A549 (cell line): ENCODE measurements around the gene MAP3K20. TPM values are rescaled to one million over a fixed set of nuclear protein-coding genes. Genes with fewer than 3 reads are reported as not detected.

Experiments used
- ATAC-seq, 2 experiments: fragments of 200-7000 bp in 1 of 2; fragments of >200 bp in 1 of 2; cut with Nextera tagmentation in 1 of 2; cut with Tn5 transposase in 1 of 2; 3 replicates each; pipeline versions ENCODE4 v1.8.0 to v1.9.1; 2018 to 2020; ENCODE audit warnings: mild to moderate bottlenecking in 1 of 2, moderate library complexity in 1 of 2
- CTCF ChIA-PET: fragments of 300-600 bp; sonication (Branson Sonifier 250); formaldehyde crosslinking; extraction: SDS; loops from one replicate; lab custom pipeline; 2021; ENCODE audit warnings: antibody characterized with exemption, inconsistent platforms; lab: Yijun Ruan, JAX
- POLR2A ChIA-PET: fragments of 350-600 bp; formaldehyde crosslinking; extraction: SDS; loops from one replicate; lab custom pipeline; 2021; ENCODE audit warnings: antibody characterized with exemption, inconsistent platforms; lab: Yijun Ruan, JAX
- DNase-seq, 2 experiments: peaks; one replicate each; pipeline versions ENCODE4 v3.0.0 to v3.0.0-alpha.2; 2011 to 2016; ENCODE audit warnings: low read depth in 1 of 2, low spot score in 1 of 2
- FAIRE-seq: peaks from 2 replicates; lab custom pipeline; 2011; peaks lifted over from hg19 to GRCh38; lab: Jason Lieb, UNC
- H3K27ac ChIP-seq, 2 experiments: fragments of >200 bp; sonication (Bioruptor Twin); formaldehyde crosslinking; 3 replicates each; pipeline ENCODE4 v1.5.1; 2016 to 2017
- H3K4me1 ChIP-seq: fragments of >200 bp; sonication (Bioruptor Twin); formaldehyde crosslinking; 3 replicates; pipeline ENCODE4 v1.6.1; 2016
- H3K4me2 ChIP-seq: fragments of >200 bp; sonication (Bioruptor Twin); formaldehyde crosslinking; 3 replicates; pipeline ENCODE4 v1.6.1; 2016
- H3K4me3 ChIP-seq: fragments of >200 bp; sonication (Bioruptor Twin); formaldehyde crosslinking; 3 replicates; pipeline ENCODE4 v1.5.1; 2016
- H3K9me3 ChIP-seq: fragments of >200 bp; sonication (Bioruptor Twin); formaldehyde crosslinking; 3 replicates; pipeline ENCODE4 v1.6.1; 2016
- ATOH8 ChIP-seq: fragments of 250-450 bp; sonication (Bioruptor Pico); IDR thresholded peaks from 2 replicates; pipeline ENCODE4 v1.5.0; 2020; ENCODE audit warnings: low read depth, mild to moderate bottlenecking, moderate library complexity
- CBX2 ChIP-seq: fragments of 200-600 bp; sonication (generic); IDR thresholded peaks from 2 replicates; pipeline ENCODE4 v1.6.1; 2016; ENCODE audit warnings: low read depth, mild to moderate bottlenecking, borderline replicate concordance
- CHD2 ChIP-seq: fragments of 150-350 bp; IDR thresholded peaks from 2 replicates; pipeline ENCODE4 v1.6.1; 2014; ENCODE audit warnings: low read length; ENCODE audit not compliant: partially characterized antibody
- E2F6 ChIP-seq: IDR thresholded peaks from 2 replicates; pipeline ENCODE4 v1.6.1; 2012; ENCODE audit warnings: low read depth, borderline replicate concordance
- EHMT2 ChIP-seq: fragments of 200-600 bp; sonication (generic); IDR thresholded peaks from 2 replicates; pipeline ENCODE4 v1.6.1; 2016; ENCODE audit warnings: antibody characterized with exemption, low read depth, mild to moderate bottlenecking, moderate library complexity
- ELK1 ChIP-seq: fragments of 150-350 bp; IDR thresholded peaks from 2 replicates; pipeline ENCODE4 v1.6.1; 2014; ENCODE audit warnings: low read depth, mild to moderate bottlenecking, low read length
- FOSL2 ChIP-seq, 2 experiments: fragments of 450-650 bp in 1 of 2; fragments of >200 bp in 1 of 2; sonication (Bioruptor Twin) in 1 of 2; formaldehyde crosslinking; IDR thresholded peaks; 2 replicates each; pipeline versions ENCODE4 v1.5.0 to v1.6.1; 2016 to 2020; ENCODE audit warnings: mild to moderate bottlenecking in 1 of 2, moderate library complexity in 1 of 2
- GATA3 ChIP-seq: IDR thresholded peaks from 2 replicates; pipeline ENCODE4 v1.6.1; 2012; ENCODE audit warnings: borderline replicate concordance
- HES2 ChIP-seq: fragments of >200 bp; sonication (Bioruptor Twin); formaldehyde crosslinking; IDR thresholded peaks from 2 replicates; pipeline ENCODE4 v1.6.1; 2016
- JUN ChIP-seq, 2 experiments: fragments of >200 bp; sonication (Bioruptor Twin); formaldehyde crosslinking; IDR thresholded peaks; 2 replicates in 1 of 2; 3 replicates in 1 of 2; pipeline ENCODE4 v1.6.1; 2016 to 2017
- KDM5A ChIP-seq: fragments of 200-600 bp; sonication (generic); IDR thresholded peaks from 2 replicates; pipeline ENCODE4 v1.6.1; 2016; ENCODE audit warnings: antibody characterized with exemption, mild to moderate bottlenecking
- MAFK ChIP-seq: fragments of 450-650 bp; IDR thresholded peaks from 2 replicates; pipeline ENCODE4 v1.6.1; 2014; ENCODE audit not compliant: partially characterized antibody
- POLR2A ChIP-seq: IDR thresholded peaks from 2 replicates; pipeline ENCODE4 v1.6.1; 2012; ENCODE audit warnings: mild to moderate bottlenecking, low read length
- RAD21 ChIP-seq, 2 experiments: fragments of >200 bp in 1 of 2; sonication (Bioruptor Twin) in 1 of 2; formaldehyde crosslinking in 1 of 2; IDR thresholded peaks in 1 of 2; conservative IDR thresholded peaks in 1 of 2; 2 replicates in 1 of 2; 3 replicates in 1 of 2; pipeline ENCODE4 v1.6.1; 2012 to 2018; ENCODE audit warnings: inconsistent platforms in 1 of 2
- RARB ChIP-seq: fragments of 250-450 bp; sonication (Bioruptor Pico); IDR thresholded peaks from 2 replicates; pipeline ENCODE4 v1.8.0; 2021; ENCODE audit warnings: mild to moderate bottlenecking, moderate library complexity
- RCOR1 ChIP-seq: fragments of 150-350 bp; IDR thresholded peaks from 2 replicates; pipeline ENCODE4 v1.6.1; 2014; ENCODE audit warnings: antibody characterized with exemption, low read length, low read depth
- RFX5 ChIP-seq: fragments of 450-650 bp; IDR thresholded peaks from 2 replicates; pipeline ENCODE4 v1.7.1; 2014; ENCODE audit warnings: antibody characterized with exemption, mild to moderate bottlenecking, moderate library complexity
- SREBF2 ChIP-seq: fragments of 450-650 bp; IDR thresholded peaks from 2 replicates; pipeline ENCODE4 v1.6.1; 2014; ENCODE audit warnings: mild to moderate bottlenecking, moderate library complexity
- USF2 ChIP-seq: fragments of 450-650 bp; IDR thresholded peaks from 2 replicates; pipeline ENCODE4 v1.6.1; 2014; ENCODE audit warnings: antibody characterized with exemption
- WGBS: methylation state at CpG from one replicate; pipeline ENCODE4 v1.1.6; 2017; ENCODE audit errors: missing lambda C conversion rate; 5-methylcytosine and 5-hydroxymethylcytosine counted together
- polyA plus RNA-seq, 4 experiments: library from polyadenylated mRNA; depleted of rRNA in 3 of 4; stranded (reverse); fragments of >200 nt; fragmentation: RNase III in 1 of 4; extraction: RNeasy Plus Mini Kit Qiagen cat#74134 plus additional on column Dnase treatment in 1 of 4; gene quantifications; 2 replicates in 3 of 4; 3 replicates in 1 of 4; pipeline ENCODE4 v1.2.3, GENCODE V29; 2011 to 2017

Gene MAP3K20
- polyA plus RNA-seq, 2 of the 4 experiments (the other 2 are of a cell fraction): 34.7 to 80.7 TPM

GRCh38 chr2:173271825-173272224 lies 196.2 kb downstream of the MAP3K20 start:
- 0 out of 3 replicates have a peak overlapping the region, but pooled peaks have one; percentile 3 for H3K4me2 ChIP-seq
- POLR2A ChIA-PET: no interaction called here
- 0 out of 3 replicates have a peak, but pooled peaks cover 2% of the 10 kb centered on the region for H3K4me1 ChIP-seq
- no peaks in the 10 kb centered on the region for H3K9me3 ChIP-seq
- 55% methylated on average over 5 of the region's 5 CpGs for WGBS
- H3K4me3 ChIP-seq: no peak overlapping the region
- no peak overlapping the region for H3K27ac ChIP-seq
- CTCF ChIA-PET: interaction anchor here (1.4 kb wide), 1 partner anchor 244 kb away, joined by 4 read pairs; no protein-coding TSS in a partner anchor
- peak in 1 of 2 experiments; percentile 53; a peak in 4 of 6 replicates for ATAC-seq
- TF ChIP-seq FOSL2 (IDR thresholded peaks at IDR 0.05) (no peak), FOSL2 (CRISPR knock-in tag; IDR thresholded peaks at IDR 0.05) (no peak), RFX5 (no peak), GATA3 (no peak), KDM5A (no peak)
- TF ChIP-seq, all 56 proteins: peak for 0
- DNase-seq: peak in 1 of 2 experiments; percentile 13
- FAIRE-seq: no peak

GRCh38 chr2:173272849-173273248 lies 197.2 kb downstream of the MAP3K20 start:
- WGBS: 66% methylated on average over 3 of the region's 3 CpGs
- no peak overlapping the region for H3K4me2 ChIP-seq
- POLR2A ChIA-PET: no interaction called here
- no peaks in the 10 kb centered on the region for H3K9me3 ChIP-seq
- ATAC-seq (no peak), FAIRE-seq (no peak), DNase-seq (no peak)
- H3K4me3 ChIP-seq: no peak overlapping the region
- no peak overlapping the region for H3K27ac ChIP-seq
- CTCF ChIA-PET: interaction anchor here (0.9 to 1.4 kb wide), 2 partner anchors 245 kb away, joined by 3 to 4 read pairs; no protein-coding TSS in a partner anchor
- no peak for TF ChIP-seq RCOR1
- no peak for TF ChIP-seq CBX2
- no peak for TF ChIP-seq CHD2
- no peak for TF ChIP-seq POLR2A
- no peak for TF ChIP-seq ELK1
- TF ChIP-seq HES2: no peak
- no peak for TF ChIP-seq JUN (IDR thresholded peaks at IDR 0.05)
- no peak for TF ChIP-seq GATA3
- no peak for TF ChIP-seq EHMT2
- no peak for TF ChIP-seq RFX5
- no peak for TF ChIP-seq E2F6
- no peak for TF ChIP-seq ATOH8 (CRISPR knock-in tag)
- TF ChIP-seq SREBF2: no peak
- TF ChIP-seq KDM5A: no peak
- no peak for TF ChIP-seq RARB
- TF ChIP-seq MAFK: no peak
- no peak for TF ChIP-seq USF2
- TF ChIP-seq RAD21 (conservative IDR thresholded peaks at IDR 0.05 in 1 of 2, IDR thresholded peaks at IDR 0.05 in 1 of 2): no peak
- H3K4me1 ChIP-seq: 0 out of 3 replicates have a peak, but pooled peaks cover 2% of the 10 kb centered on the region
